WTC11 (cell line): Measurements from ENCODE around the gene AMBRA1.

Source experiments
- ATF3 ChIP-seq: sonication (generic); formaldehyde crosslinking; conservative IDR thresholded peaks from 2 replicates; pipeline ENCODE4 v1.8.1; 2022; ENCODE audit warnings: mild to moderate bottlenecking, missing genetic modification reagents
- ESRRA ChIP-seq: sonication (generic); formaldehyde crosslinking; IDR thresholded peaks from 2 replicates; pipeline ENCODE4 v1.8.1; 2022; ENCODE audit warnings: mild to moderate bottlenecking, missing genetic modification reagents, borderline replicate concordance
- MLX ChIP-seq: sonication (generic); formaldehyde crosslinking; IDR thresholded peaks from 2 replicates; pipeline ENCODE4 v1.8.1; 2023; ENCODE audit warnings: mild to moderate bottlenecking, missing genetic modification reagents, moderate library complexity
- NFE2L1 ChIP-seq: sonication (generic); formaldehyde crosslinking; IDR thresholded peaks from 2 replicates; pipeline ENCODE4 v1.8.1; 2023; ENCODE audit warnings: missing genetic modification reagents
- SMAD3 ChIP-seq: sonication (generic); formaldehyde crosslinking; IDR thresholded peaks from 2 replicates; pipeline ENCODE4 v1.8.0; 2022; ENCODE audit warnings: missing genetic modification reagents, mild to moderate bottlenecking, borderline replicate concordance
- TCF7 ChIP-seq: sonication (generic); formaldehyde crosslinking; IDR thresholded peaks from 2 replicates; pipeline ENCODE4 v1.8.0; 2022; ENCODE audit warnings: mild to moderate bottlenecking, low read depth, missing genetic modification reagents, moderate library complexity
- TEAD4 ChIP-seq: sonication (generic); formaldehyde crosslinking; IDR thresholded peaks from 2 replicates; pipeline ENCODE4 v1.8.0; 2022; ENCODE audit warnings: mild to moderate bottlenecking, missing genetic modification reagents
- TF ChIP-seq, protein P1 (sequence below): sonication (generic); formaldehyde crosslinking; IDR thresholded peaks from 2 replicates; pipeline ENCODE4 v1.8.0; 2022; ENCODE audit warnings: mild to moderate bottlenecking, missing genetic modification reagents
- TF ChIP-seq, protein P2 (sequence below): fragments of 200-600 bp; IDR thresholded peaks from 2 replicates; pipeline ENCODE4 v1.8.0; 2022; ENCODE audit warnings: antibody characterized with exemption
- TF ChIP-seq, protein P3 (sequence below): sonication (generic); formaldehyde crosslinking; IDR thresholded peaks from 2 replicates; pipeline ENCODE4 v1.8.0; 2022; ENCODE audit warnings: mild to moderate bottlenecking, missing genetic modification reagents

DNA sequence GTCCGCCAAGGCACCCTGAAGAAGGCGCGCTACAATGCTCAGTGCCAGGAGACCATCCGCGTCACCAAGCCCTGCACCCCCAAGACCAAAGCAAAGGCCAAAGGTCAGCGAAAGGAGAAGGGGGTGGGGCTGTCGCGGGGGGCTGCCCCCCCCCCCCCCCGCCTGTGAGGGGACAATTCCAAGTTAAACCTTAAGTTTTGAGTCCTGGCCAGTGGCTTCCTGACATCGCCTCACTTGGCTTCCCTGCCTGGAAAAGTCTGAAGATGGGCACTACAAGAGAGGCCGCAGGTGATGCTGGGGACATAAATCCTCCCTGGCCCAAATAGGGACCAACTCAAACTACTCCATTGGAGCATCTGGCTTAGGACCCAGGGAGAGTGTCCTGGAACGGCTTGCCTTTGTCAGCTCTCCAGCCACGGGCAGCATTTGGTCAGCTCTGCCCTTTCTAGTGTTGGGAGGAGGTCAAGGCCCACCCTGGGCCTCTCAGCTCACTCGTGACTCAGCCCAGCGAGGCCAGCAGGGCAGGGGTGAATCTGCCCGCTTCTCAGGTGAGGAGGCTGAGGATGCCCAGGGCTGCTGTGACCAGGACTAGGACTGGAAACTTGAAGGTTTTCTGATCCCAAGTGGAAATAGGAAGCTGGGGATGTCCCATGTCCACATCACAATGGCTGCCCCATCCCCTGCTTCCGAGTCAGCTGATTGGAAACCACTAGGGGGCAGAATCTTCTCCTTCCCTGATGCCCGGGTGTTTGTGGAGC, 211.0 kb downstream of the AMBRA1 start:
- TF ChIP-seq, protein P1, sequence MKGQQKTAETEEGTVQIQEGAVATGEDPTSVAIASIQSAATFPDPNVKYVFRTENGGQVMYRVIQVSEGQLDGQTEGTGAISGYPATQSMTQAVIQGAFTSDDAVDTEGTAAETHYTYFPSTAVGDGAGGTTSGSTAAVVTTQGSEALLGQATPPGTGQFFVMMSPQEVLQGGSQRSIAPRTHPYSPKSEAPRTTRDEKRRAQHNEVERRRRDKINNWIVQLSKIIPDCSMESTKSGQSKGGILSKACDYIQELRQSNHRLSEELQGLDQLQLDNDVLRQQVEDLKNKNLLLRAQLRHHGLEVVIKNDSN (CRISPR knock-in tag): no peak
- TF ChIP-seq, protein P2, sequence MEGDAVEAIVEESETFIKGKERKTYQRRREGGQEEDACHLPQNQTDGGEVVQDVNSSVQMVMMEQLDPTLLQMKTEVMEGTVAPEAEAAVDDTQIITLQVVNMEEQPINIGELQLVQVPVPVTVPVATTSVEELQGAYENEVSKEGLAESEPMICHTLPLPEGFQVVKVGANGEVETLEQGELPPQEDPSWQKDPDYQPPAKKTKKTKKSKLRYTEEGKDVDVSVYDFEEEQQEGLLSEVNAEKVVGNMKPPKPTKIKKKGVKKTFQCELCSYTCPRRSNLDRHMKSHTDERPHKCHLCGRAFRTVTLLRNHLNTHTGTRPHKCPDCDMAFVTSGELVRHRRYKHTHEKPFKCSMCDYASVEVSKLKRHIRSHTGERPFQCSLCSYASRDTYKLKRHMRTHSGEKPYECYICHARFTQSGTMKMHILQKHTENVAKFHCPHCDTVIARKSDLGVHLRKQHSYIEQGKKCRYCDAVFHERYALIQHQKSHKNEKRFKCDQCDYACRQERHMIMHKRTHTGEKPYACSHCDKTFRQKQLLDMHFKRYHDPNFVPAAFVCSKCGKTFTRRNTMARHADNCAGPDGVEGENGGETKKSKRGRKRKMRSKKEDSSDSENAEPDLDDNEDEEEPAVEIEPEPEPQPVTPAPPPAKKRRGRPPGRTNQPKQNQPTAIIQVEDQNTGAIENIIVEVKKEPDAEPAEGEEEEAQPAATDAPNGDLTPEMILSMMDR: 0 out of 2 replicates have a peak, but pooled peaks have one; percentile 63
- TF ChIP-seq ESRRA (no peak), TCF7 (CRISPR knock-in tag) (no peak), SMAD3 (CRISPR knock-in tag) (no peak), TEAD4 (CRISPR knock-in tag) (no peak), MLX (CRISPR knock-in tag) (no peak), ATF3 (CRISPR knock-in tag) (no peak), NFE2L1 (CRISPR knock-in tag) (no peak)
- TF ChIP-seq, protein P3, sequence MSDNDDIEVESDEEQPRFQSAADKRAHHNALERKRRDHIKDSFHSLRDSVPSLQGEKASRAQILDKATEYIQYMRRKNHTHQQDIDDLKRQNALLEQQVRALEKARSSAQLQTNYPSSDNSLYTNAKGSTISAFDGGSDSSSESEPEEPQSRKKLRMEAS: no peak
